NCI-H2227 treated with DMSO at 0.1 percent for 48 hours (cell line): ENCODE measurements around the gene CX3CR1.

Experiments used
- DNase-seq: peaks from one replicate; lab custom pipeline; 2025; lab: John Stamatoyannopoulos, UW

The CX3CR1 gene

DNA sequence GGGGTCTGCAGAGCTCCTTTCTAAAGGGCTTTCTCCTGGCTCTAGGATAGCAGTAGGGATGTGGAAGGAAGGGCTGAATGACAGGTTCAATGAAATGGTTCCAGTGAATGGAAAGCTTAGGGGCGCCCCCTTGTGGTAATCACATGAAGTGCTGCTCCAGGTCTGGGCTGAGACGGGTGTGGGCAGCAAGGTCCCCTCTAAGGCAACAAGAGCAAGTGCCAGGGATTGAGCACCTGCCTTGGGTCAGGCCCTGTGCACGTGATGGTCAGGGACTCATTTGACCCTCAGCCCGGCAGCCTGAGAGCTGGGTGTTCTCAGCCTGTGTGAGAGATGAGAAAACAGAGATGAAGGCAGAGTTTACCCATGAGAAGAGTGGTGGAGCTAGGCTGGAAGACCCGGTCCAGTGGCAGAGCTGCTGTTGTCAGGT, 12.1 kb upstream of the CX3CR1 start:
- no peak for DNase-seq

GRCh38 chr3:39290255-39290654, 10.4 kb upstream of the CX3CR1 start:
- no peak for DNase-seq

DNA sequence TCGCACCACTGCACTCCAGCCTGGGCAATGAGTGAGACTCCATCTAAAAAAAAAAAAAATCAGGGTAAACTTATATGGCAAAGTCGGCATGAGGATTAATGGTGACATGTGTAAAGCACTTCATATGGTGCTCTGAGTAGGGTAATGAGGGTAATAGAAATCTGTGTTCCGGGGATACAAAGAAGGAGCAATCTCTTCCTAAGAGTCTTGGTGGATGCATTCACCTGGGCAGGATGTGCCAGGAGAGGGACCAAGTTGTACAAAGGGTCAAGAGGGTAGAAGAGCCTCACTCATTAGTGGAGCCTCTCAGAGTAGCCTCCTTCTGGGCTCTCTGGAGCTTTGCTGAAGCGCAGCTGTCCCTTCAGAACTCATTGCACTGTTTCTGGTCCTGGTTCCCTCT, 9.3 kb upstream of the CX3CR1 start:
- no peak for DNase-seq

- DNase-seq = peak; percentile 52
These were observed 8.5 kb upstream of the CX3CR1 start for GRCh38 chr3:39288300-39288808.

GRCh38 chr3:39287216-39288164, 7.7 kb upstream of the CX3CR1 start:
- DNase-seq = no peak

- DNase-seq = no peak
These were observed 6.9 kb upstream of the CX3CR1 start for GRCh38 chr3:39286771-39287170.

DNA sequence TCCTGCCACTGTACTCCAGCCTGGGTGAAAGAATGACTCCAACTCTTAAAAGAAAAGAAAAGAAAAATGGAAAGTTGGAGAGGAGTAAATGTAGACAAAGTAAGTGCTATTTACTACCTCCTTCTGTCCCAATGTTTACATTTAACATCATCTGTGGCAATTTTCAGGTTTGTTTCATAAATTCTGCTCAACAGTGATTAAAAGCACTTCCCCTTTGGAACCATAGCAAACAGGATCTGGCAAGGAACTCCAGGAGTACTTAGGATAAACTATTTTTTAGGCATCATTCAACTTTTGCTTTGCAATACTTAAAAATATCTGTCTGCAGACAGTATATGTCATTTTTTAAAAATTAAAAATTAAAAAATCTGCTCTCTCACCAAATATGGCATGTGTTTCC, 5.5 kb upstream of the CX3CR1 start:
- no peak for DNase-seq

GRCh38 chr3:39284457-39284881, 4.6 kb upstream of the CX3CR1 start:
- DNase-seq = no peak

DNA sequence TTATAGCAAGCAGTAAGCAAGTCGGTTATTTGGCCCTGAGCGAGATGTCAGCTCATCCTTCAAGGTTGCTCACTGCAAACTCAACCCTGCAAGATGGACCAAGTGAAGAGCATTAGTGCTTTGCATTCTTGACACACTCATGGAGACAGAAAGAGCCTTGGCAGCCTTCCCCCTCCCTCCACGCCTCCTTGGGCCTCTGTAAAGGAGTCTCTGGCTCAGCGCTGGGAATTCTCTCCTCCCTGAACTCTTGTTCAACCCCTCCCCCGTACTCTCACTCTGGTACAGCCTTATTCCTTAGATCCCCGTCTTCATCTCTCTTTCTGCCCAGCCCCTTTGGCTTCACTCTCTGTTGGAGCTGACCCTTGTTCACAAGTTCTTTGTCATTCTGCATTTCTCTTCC, 2.2 kb upstream of the CX3CR1 start:
- no peak for DNase-seq

DNA sequence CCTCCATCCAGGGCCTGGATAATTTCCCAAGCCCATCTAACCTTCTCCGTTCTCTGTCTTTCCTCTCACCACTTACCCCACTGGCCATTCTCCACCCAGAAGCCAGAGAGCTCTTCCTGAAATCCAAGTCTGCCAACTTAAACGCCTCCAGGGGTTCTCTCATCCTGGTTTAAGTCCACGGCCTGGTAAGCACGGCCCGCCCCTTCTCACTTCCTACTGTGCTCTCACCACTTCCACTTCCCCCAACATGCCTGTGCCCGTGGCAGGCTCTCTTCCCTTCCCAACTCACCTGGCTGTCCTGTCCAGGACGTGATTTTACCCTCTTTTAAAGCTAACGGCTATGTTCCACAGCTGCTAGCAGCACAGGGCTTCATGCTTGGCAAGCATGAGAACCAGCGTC, 1.7 kb upstream of the CX3CR1 start:
- DNase-seq = no peak

- no peak for DNase-seq
These were observed 735 bp upstream of the CX3CR1 start for GRCh38 chr3:39280571-39280970.

GRCh38 chr3:39278616-39278935, 1.3 kb downstream of the CX3CR1 start:
- no peak for DNase-seq

GRCh38 chr3:39277893-39278615, 1.8 kb downstream of the CX3CR1 start:
- no peak for DNase-seq

DNA sequence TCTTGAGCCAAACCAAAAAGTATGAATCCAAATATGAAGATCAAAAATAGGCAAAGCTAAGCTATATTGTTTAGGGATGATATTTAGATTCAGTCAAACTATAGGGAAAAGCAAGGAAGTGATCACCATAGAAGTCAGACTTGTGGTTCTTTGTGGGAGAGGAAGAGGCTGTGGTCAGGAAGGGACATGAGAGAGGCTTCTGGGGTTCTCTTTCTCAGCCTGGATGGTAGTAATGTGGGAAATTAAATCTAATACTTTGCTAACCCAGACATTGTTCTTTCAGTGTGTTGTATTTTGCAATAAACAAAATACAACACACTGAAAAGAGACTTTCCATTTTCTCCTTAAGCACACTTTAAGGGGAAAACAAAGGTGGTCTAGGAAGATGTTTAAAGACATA, 3.1 kb downstream of the CX3CR1 start:
- no peak for DNase-seq

DNA sequence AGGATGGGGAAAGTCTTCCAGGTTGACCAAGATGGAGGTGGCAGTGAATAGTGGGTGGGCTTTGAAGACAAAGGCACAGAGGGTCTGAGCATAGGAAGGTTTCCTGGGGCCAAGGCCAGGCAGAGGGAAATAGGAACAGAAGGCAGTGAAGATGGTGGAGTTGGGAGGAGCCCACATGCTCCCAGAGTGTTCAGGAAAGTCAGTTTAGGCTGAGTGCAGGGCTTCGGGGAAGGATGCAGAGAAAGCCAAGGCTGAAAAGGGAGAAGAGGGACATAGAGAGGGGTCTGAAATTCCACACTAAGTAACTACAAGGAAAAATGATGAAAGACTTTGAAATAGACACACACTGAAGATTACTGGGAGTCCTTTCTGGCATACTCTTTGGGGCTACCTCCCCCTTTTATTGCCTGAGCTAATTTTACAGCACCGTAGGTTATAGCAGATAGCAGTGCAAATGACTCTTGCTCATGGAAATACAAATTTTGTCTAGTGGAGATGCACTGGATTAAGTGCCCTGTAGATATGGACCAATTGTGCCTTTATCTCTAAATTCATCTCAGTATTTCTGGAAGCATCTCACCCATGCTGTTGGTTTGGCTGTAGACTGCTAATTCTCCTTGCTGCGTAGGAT, 3.8 kb downstream of the CX3CR1 start:
- no peak for DNase-seq

- no peak for DNase-seq
These were observed 4.8 kb downstream of the CX3CR1 start for GRCh38 chr3:39275052-39275451.

DNA sequence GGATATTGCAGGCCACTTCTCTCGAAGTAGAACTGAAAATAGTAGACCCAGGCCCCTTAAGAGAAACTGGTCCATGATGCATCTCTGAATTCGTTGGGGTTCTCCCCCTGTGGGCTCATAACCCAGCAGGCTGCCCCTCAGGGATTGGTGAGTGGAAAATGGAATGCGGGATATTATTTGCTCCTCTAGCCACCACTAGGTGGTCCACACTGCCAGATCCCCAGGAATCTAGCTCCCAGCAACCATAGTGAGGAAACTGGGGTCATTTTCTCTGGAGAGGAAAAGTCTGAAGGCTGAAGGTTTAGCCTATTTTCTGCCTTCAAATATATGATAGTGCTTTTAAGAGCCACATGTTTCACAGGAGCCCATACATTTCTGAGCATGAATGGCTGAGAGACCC, 6.7 kb downstream of the CX3CR1 start:
- no peak for DNase-seq

- DNase-seq = no peak
These were observed 7.6 kb downstream of the CX3CR1 start for GRCh38 chr3:39272191-39272590.

GRCh38 chr3:39271363-39271914, 8.4 kb downstream of the CX3CR1 start:
- DNase-seq = no peak

- no peak for DNase-seq
These were observed 10.3 kb downstream of the CX3CR1 start for GRCh38 chr3:39269528-39269927.

GRCh38 chr3:39268549-39268900, 11.3 kb downstream of the CX3CR1 start:
- no peak for DNase-seq
